Epithelial cell of esophagus (primary cell): ENCODE measurements around the gene CLDN4.
"Not testable (repeated sequence)": the region's sequence is repeated elsewhere in the genome, so short reads cannot be mapped to it uniquely, and the experiment has no call there.

Source experiments
- DNase-seq: peaks from one replicate; pipeline ENCODE4 v3.0.0; 2010; ENCODE audit warnings: low read depth
- H3K4me3 ChIP-seq: 2 replicates; pipeline ENCODE4 v1.5.1; 2011; ENCODE audit warnings: mild to moderate bottlenecking, low read length, control low read depth
- CTCF ChIP-seq: IDR thresholded peaks from 2 replicates; pipeline ENCODE4 v1.5.1; 2011; ENCODE audit warnings: low read depth, mild to moderate bottlenecking, low read length, control low read depth, inconsistent platforms; ENCODE audit not compliant: insufficient read depth; ENCODE audit errors: missing control alignments

The CLDN4 gene, protein sequence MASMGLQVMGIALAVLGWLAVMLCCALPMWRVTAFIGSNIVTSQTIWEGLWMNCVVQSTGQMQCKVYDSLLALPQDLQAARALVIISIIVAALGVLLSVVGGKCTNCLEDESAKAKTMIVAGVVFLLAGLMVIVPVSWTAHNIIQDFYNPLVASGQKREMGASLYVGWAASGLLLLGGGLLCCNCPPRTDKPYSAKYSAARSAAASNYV

DNA sequence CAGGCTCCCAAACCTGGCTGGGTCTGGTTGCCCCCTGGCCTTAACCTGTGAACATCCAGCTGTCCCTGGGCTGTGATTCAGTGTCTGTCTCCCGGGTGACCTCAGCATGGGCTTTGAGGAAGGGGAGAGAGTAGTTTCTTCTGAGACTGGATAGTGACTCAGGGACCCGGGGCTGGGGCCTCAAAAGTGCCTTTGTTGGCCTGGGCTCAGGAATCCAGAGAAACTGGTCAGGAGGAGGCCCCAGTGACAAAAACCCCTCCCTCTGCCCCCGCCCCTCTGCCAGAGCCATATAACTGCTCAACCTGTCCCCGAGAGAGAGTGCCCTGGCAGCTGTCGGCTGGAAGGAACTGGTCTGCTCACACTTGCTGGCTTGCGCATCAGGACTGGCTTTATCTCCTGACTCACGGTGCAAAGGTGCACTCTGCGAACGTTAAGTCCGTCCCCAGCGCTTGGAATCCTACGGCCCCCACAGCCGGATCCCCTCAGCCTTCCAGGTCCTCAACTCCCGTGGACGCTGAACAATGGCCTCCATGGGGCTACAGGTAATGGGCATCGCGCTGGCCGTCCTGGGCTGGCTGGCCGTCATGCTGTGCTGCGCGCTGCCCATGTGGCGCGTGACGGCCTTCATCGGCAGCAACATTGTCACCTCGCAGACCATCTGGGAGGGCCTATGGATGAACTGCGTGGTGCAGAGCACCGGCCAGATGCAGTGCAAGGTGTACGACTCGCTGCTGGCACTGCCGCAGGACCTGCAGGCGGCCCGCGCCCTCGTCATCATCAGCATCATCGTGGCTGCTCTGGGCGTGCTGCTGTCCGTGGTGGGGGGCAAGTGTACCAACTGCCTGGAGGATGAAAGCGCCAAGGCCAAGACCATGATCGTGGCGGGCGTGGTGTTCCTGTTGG lies at the start of gene CLDN4:
Gene CLDN4 (plus strand): TSS at position 316 of the 903 bp plus-strand sequence. CDS start 206 bp downstream, at position 522.
- TF ChIP-seq CTCF = no peak
- peak within 1 kb of the TSS; percentile 62 for H3K4me3 ChIP-seq
- DNase-seq = peak; percentile 91

DNA sequence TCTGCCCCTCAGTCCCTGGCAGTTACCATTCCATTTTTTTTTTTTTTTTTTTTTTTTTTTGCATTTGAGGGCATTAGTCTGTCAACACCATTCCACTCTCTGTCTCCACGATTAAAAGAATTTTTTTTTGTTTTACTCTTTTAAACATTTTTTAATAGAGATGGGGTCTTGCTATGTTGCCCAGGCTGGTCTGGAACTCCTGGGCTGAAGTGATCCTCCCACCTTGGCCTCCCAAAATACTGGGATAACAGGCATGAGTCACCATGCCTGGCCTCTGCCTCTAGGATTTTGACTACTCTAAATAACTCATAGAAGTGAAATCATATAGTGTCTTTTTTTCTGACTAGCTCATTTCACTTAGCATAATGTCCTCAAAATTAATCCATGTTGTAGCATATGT lies 44.2 kb upstream of the CLDN4 start:
- no peak for DNase-seq
- TF ChIP-seq CTCF = no peak
- no peak overlapping the region for H3K4me3 ChIP-seq

- H3K4me3 ChIP-seq, DNase-seq: not testable (repeated sequence)
These were observed 43.1 kb upstream of the CLDN4 start for GRCh38 chr7:73787786-73788048.

DNA sequence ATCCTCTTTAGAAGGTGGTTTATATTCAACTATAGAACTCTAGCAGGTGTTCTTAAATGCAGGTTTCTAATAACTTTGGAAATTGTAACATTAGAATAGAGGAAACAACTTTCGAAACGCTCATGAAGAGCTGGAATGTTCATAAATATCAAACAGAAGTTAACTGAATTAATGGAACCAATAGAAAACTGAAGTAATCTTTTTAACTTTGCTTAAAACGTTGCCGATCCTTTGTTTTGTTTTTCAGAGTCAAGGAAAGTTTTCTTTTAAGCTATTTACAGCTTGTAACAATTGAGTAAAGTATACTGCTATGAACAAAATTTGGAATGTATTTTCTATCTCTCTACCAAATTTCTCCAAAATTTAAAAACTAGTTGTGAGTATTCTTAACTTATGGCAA lies 41.7 kb upstream of the CLDN4 start:
- no peak for DNase-seq
- no peak for TF ChIP-seq CTCF
- no peak overlapping the region for H3K4me3 ChIP-seq

- not testable (repeated sequence) for DNase-seq, H3K4me3 ChIP-seq
These were observed 39.6 kb upstream of the CLDN4 start for GRCh38 chr7:73791170-73791690.

DNA sequence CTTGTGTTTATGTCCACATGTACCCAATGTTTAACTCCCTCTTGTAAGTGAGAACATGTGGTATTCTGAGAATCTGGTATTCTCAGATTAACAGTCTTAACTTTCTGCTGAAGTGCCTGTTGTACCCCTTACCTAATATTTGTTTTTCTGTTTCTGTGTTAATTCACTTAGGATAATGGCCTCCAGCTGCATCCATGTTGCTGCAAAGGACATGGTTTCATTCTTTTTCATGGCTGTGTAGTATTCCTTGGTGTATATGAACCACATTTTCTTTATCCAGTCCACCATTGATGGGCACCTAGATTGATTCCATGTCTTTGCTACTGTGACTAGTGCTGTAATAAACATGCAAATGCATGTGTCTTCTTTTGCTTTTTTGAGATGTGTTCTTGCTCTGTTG lies 35.6 kb upstream of the CLDN4 start:
- not testable (repeated sequence) for H3K4me3 ChIP-seq, DNase-seq

GRCh38 chr7:73796656-73797055 lies 34.1 kb upstream of the CLDN4 start:
- DNase-seq, H3K4me3 ChIP-seq: not testable (repeated sequence)

GRCh38 chr7:73797176-73797575 lies 33.6 kb upstream of the CLDN4 start:
- DNase-seq, H3K4me3 ChIP-seq: not testable (repeated sequence)

DNA sequence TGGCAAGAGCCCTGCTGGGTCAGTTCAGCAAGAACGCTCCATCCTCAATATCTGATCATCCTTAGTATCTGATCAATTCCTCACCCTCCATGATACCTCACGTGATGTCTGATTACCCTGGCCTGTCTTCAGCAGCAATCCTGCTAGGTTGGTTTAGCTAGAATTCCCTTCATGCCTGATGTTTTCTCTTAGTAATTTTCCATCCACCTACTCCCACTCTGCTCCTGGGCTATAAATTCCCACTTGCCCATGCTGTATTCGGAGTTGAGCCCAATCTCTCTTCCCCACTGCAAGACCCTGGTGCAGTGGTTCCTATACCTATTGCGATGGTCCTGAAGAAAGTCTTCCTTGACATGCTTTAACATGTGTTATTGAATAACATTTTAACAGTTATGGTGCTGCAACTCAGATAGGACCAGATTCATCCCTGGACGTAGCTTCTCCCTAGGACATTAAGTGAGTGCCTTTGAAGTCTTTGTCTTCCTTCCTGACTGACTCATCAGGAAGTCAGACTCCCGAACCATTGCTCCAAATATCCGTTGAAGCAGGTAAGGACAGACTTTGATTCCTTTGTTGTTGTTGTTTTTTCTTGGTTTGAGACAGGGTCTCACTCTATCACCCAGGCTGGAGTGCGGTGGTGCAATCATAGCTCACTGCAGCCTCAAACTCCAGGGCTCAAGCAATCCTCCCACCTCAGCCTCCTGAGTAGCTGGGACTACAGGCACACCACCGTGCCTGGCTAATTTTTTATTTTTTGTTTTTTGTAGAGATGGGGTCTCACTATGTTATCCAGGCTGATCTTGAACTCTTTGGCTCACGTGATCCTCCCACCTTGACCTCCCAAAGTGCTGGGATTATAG lies 31.3 kb upstream of the CLDN4 start:
- DNase-seq = peak; percentile 46
- H3K4me3 ChIP-seq = no peak overlapping the region
- TF ChIP-seq CTCF = no peak
